ENCODE measurements around the gene MAP2K6. TPM values are rescaled to one million over a fixed set of nuclear protein-coding genes. Genes with fewer than 3 reads are reported as not detected.

MAP2K6 gene
- total and polyA plus RNA-seq, 2 of the 8 experiments (the other 6 are each of a cell fraction or from before 2014, with no cell fraction given): 11.0 to 44.1 TPM

DNA sequence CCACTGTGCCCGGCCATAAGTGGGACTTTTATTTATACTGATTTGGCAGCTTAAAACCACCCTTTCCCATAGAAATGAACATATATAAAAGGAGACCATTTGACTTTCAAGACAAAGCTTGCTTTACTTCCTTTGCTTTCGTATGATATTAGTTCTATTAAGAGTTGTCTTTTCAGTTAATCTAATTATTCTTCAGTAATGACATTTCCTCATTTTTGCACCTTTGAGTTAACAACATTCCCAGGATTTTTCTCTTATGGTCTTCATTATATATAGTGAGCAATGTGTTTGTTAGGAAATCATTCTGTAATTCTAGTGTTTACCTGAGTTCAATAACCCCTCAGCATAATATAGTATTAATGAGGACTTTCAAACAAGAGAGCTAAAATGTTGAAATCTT lies 173.8 kb downstream of the MAP2K6 start:
- H2BK15ac ChIP-seq (ENCODE audit: low read length): no peak overlapping the region
- no peak overlapping the region for H3K56ac ChIP-seq (replicated peaks; ENCODE audit: insufficient read length, low read depth, low read length)
- H3K4ac ChIP-seq (replicated peaks; ENCODE audit: insufficient read length, low read depth, low read length): no peak overlapping the region
- no peak overlapping the region for H3K23ac ChIP-seq (ENCODE audit: insufficient read length)
- H3K4me2 ChIP-seq (ENCODE audit: insufficient read depth in 1 of 2, low read depth in 2 of 2, low read length in 2 of 2): no peak overlapping the region
- no peak overlapping the region for H4K5ac ChIP-seq (ENCODE audit: insufficient read length, low read depth, low read length)
- H2BK12ac ChIP-seq (ENCODE audit: low read depth, low read length): no peak overlapping the region
- no peak overlapping the region for H2AK5ac ChIP-seq (ENCODE audit: low read depth, low read length)
- no peaks in the 10 kb centered on the region for H3K27me3 ChIP-seq (replicated peaks in 1 of 4; ENCODE audit: control insufficient read depth in 3 of 4, extremely low read depth in 1 of 4, insufficient read depth in 3 of 4, low read length in 3 of 4)
- 50% methylated on average over 2 of the region's 2 CpGs; no CpG with 5 or more reads in 1 of the 2 experiments for WGBS, 2 experiments (ENCODE audit: extremely low coverage in 1 of 2, insufficient coverage in 1 of 2, insufficient read length in 1 of 2, insufficient replicate concordance in 2 of 2, low coverage in 1 of 2, low lambda C conversion rate in 2 of 2, missing lambda C conversion rate in 1 of 2)
- TF ChIP-seq, protein P1, sequence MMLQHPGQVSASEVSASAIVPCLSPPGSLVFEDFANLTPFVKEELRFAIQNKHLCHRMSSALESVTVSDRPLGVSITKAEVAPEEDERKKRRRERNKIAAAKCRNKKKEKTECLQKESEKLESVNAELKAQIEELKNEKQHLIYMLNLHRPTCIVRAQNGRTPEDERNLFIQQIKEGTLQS (IDR thresholded peaks at IDR 0.05; ENCODE audit: insufficient read depth, low read depth, low read length): no peak
- no peak for TF ChIP-seq SIN3A (conservative IDR thresholded peaks at IDR 0.05 in 1 of 2, IDR thresholded peaks at IDR 0.05 in 1 of 2; ENCODE audit: low read depth in 1 of 2, low read length in 2 of 2)
- no peaks in the 10 kb centered on the region for H3K9me3 ChIP-seq (ENCODE audit: insufficient read depth in 2 of 2, low read depth in 1 of 2, low read length in 1 of 2)
- no peak for FAIRE-seq
- DNase-seq (ENCODE audit: low read depth in 1 of 2, low spot score in 2 of 2): no peak
- POLR2A ChIA-PET (ENCODE audit: partially characterized antibody): no interaction called here
- no peak overlapping the region for H2BK20ac ChIP-seq (ENCODE audit: low read length)
- no peak overlapping the region for H4K91ac ChIP-seq (replicated peaks; ENCODE audit: insufficient read length, low read length)
- H3K18ac ChIP-seq (ENCODE audit: extremely low read depth, low read length): no peak overlapping the region
- CTCF ChIA-PET (ENCODE audit: partially characterized antibody): interaction anchor here (0.7 to 2.9 kb wide), 2 partner anchors 21 to 785 kb away, joined by 3 to 16 read pairs; no protein-coding TSS in a partner anchor
- H4K20me1 ChIP-seq (replicated peaks in 1 of 2; ENCODE audit: control insufficient read depth in 1 of 2, insufficient read depth in 2 of 2, low read length in 2 of 2): no peaks in the 10 kb centered on the region
- H2BK120ac ChIP-seq (replicated peaks; ENCODE audit: low read depth, low read length): no peak overlapping the region
- no peaks in the 10 kb centered on the region for H3K23me2 ChIP-seq (ENCODE audit: low read depth, low read length)
- no peak overlapping the region for H3K9ac ChIP-seq (replicated peaks in 1 of 4; ENCODE audit: extremely low read depth in 1 of 4, low read depth in 3 of 4, low read length in 3 of 4)
- no peak overlapping the region for H2AFZ ChIP-seq (ENCODE audit: low read length)
- no peaks in the 10 kb centered on the region for H3K4me1 ChIP-seq (replicated peaks in 1 of 4; ENCODE audit: control insufficient read depth in 3 of 4, insufficient read depth in 4 of 4, low read length in 3 of 4)
- no peak overlapping the region for H3K27ac ChIP-seq (ENCODE audit: low read depth, low read length)
- H3K79me2 ChIP-seq (ENCODE audit: control insufficient read depth in 1 of 2, insufficient read depth in 2 of 2, low read length in 2 of 2): no peaks in the 10 kb centered on the region
- H3K14ac ChIP-seq (ENCODE audit: insufficient read length): no peak overlapping the region
- H3K4me3 ChIP-seq (ENCODE audit: extremely low read depth in 1 of 4, insufficient read depth in 2 of 4, low read depth in 3 of 4, low read length in 4 of 4): no peak overlapping the region
- no peaks in the 10 kb centered on the region for H3K79me1 ChIP-seq (ENCODE audit: low read depth, low read length)
- H4K8ac ChIP-seq (ENCODE audit: extremely low read depth, insufficient read depth, low read length): no peak overlapping the region
- no peaks in the 10 kb centered on the region for H3K36me3 ChIP-seq (ENCODE audit: control insufficient read depth in 2 of 4, insufficient read depth in 4 of 4, low read length in 3 of 4)
- H2BK5ac ChIP-seq (ENCODE audit: low read depth, low read length): no peak overlapping the region

All from H1 (cell line).